Endothelial cell of umbilical vein (primary cell): ENCODE measurements around the gene AMIGO3. TPM values are rescaled to one million over a fixed set of nuclear protein-coding genes. Genes with fewer than 3 reads are reported as not detected.

Experiments
- BruUV-seq: library from RNA; stranded (reverse); fragments of 400-500 nt; replicated peaks from 2 replicates; lab custom pipeline; 2021; lab: Mats Ljungman, UMichigan
- CTCF ChIA-PET: fragments of 300-600, 350-600 bp; sonication (Branson Sonifier 250); formaldehyde crosslinking; loops from one replicate; lab custom pipeline; 2021; ENCODE audit warnings: antibody characterized with exemption, inconsistent platforms; lab: Charles Lee
- POLR2A ChIA-PET: fragments of 300-600, 350-600 bp; sonication (Branson Sonifier 250); formaldehyde crosslinking; loops from one replicate; lab custom pipeline; 2021; ENCODE audit warnings: antibody characterized with exemption, inconsistent platforms; lab: Charles Lee
- DNase-seq: peaks from one replicate; pipeline ENCODE4 v3.0.0-alpha.2; 2011; ENCODE audit warnings: low read depth, low spot score
- FAIRE-seq: peaks from 2 replicates; lab custom pipeline; 2011; peaks lifted over from hg19 to GRCh38; lab: Jason Lieb, UNC
- H2AFZ ChIP-seq: 2 replicates; pipeline ENCODE4 v1.6.0; 2012; ENCODE audit warnings: low read depth, low read length, control low read depth, inconsistent platforms
- H3K27ac ChIP-seq: 2 replicates; pipeline ENCODE4 v1.5.1; 2011; ENCODE audit warnings: low read depth, mild to moderate bottlenecking, control low read depth, low read length, moderate library complexity; ENCODE audit not compliant: insufficient read depth
- H3K27me3 ChIP-seq, 2 experiments: 2 replicates each; pipeline versions ENCODE4 v1.6.0 to v1.6.1; 2011; ENCODE audit warnings: low read length in 2 of 2, mixed read lengths in 1 of 2; ENCODE audit not compliant: control insufficient read depth in 2 of 2, insufficient read depth in 2 of 2
- H3K36me3 ChIP-seq, 2 experiments: 2 replicates in 1 of 2; 3 replicates in 1 of 2; pipeline ENCODE4 v1.5.1; 2011; ENCODE audit warnings: low read length in 2 of 2, mild to moderate bottlenecking in 1 of 2, moderate library complexity in 1 of 2; ENCODE audit not compliant: control insufficient read depth in 2 of 2, insufficient read depth in 2 of 2; ENCODE audit errors: extremely low read depth in 1 of 2
- H3K4me1 ChIP-seq: 3 replicates; pipeline ENCODE4 v1.5.1; 2011; ENCODE audit warnings: mild to moderate bottlenecking, low read length; ENCODE audit not compliant: control insufficient read depth, insufficient read depth; ENCODE audit errors: extremely low read depth
- H3K4me2 ChIP-seq: 2 replicates; pipeline ENCODE4 v1.6.1; 2011; ENCODE audit warnings: low read length, control low read depth, mixed read lengths; ENCODE audit not compliant: insufficient read depth
- H3K4me3 ChIP-seq, 3 experiments: fragments of 200-600 bp in 1 of 3; sonication (generic), shearing (Covaris generic) in 1 of 3; replicated peaks in 1 of 3; 2 replicates each; pipeline ENCODE4 v1.5.1; 2011 to 2016; ENCODE audit warnings: control low read depth in 3 of 3, low read length in 3 of 3, mild to moderate bottlenecking in 2 of 3, inconsistent platforms in 1 of 3, low read depth in 1 of 3, moderate library complexity in 1 of 3; ENCODE audit not compliant: insufficient read depth in 1 of 3
- H3K79me2 ChIP-seq: 2 replicates; pipeline ENCODE4 v1.6.0; 2012; ENCODE audit warnings: low read length, inconsistent platforms; ENCODE audit not compliant: control insufficient read depth, insufficient read depth
- H3K9ac ChIP-seq: replicated peaks from 2 replicates; pipeline ENCODE3; 2011; ENCODE audit warnings: low read length, control low read depth; ENCODE audit not compliant: insufficient read depth; ENCODE audit errors: extremely low read depth
- H3K9me1 ChIP-seq: replicated peaks from 3 replicates; pipeline ENCODE4 v1.6.0; 2011; ENCODE audit warnings: mild to moderate bottlenecking, low read length; ENCODE audit not compliant: control insufficient read depth, insufficient read depth; ENCODE audit errors: extremely low read depth
- H3K9me3 ChIP-seq: replicated peaks from 2 replicates; pipeline ENCODE4 v1.5.1; 2012; ENCODE audit warnings: low read length, inconsistent platforms; ENCODE audit not compliant: control insufficient read depth, insufficient read depth
- H4K20me1 ChIP-seq: replicated peaks from 2 replicates; pipeline ENCODE3; 2011; ENCODE audit warnings: mild to moderate bottlenecking, low read length; ENCODE audit not compliant: control insufficient read depth, insufficient read depth; ENCODE audit errors: extremely low read depth
- CTCF ChIP-seq, 2 donors: IDR thresholded peaks; 1 replicate in 1 of 2; 2 replicates in 1 of 2; pipeline ENCODE4 v1.5.1; 2011; ENCODE audit warnings: low read length in 2 of 2, mild to moderate bottlenecking in 2 of 2, moderate library complexity in 2 of 2, control low read depth in 1 of 2, inconsistent platforms in 1 of 2, low read depth in 1 of 2; ENCODE audit not compliant: insufficient read depth in 1 of 2; ENCODE audit errors: extremely low read depth in 1 of 2
- EZH2 ChIP-seq: IDR thresholded peaks from 2 replicates; pipeline ENCODE4 v1.6.1; 2012; ENCODE audit warnings: borderline replicate concordance, low read depth, mild to moderate bottlenecking, moderate library complexity, low read length, inconsistent platforms; ENCODE audit not compliant: severe bottlenecking
- FOS ChIP-seq: IDR thresholded peaks from 2 replicates; pipeline ENCODE4 v1.6.1; 2011; ENCODE audit warnings: mild to moderate bottlenecking, low read length, moderate library complexity, borderline replicate concordance; ENCODE audit not compliant: insufficient read depth
- GATA2 ChIP-seq: IDR thresholded peaks from 2 replicates; pipeline ENCODE4 v1.7.0; 2011; ENCODE audit warnings: low read depth, mild to moderate bottlenecking, moderate library complexity, mixed read lengths, low read length; ENCODE audit not compliant: insufficient read length, insufficient read depth
- JUN ChIP-seq: IDR thresholded peaks from 2 replicates; pipeline ENCODE4 v1.6.1; 2011; ENCODE audit warnings: borderline replicate concordance, low read depth; ENCODE audit not compliant: insufficient read length, insufficient read depth
- MAX ChIP-seq: IDR thresholded peaks from 2 replicates; pipeline ENCODE4 v1.6.1; 2011; ENCODE audit not compliant: insufficient read depth, insufficient read length
- MYC ChIP-seq: IDR thresholded peaks from one replicate; pipeline ENCODE4 v1.6.1; 2011; ENCODE audit warnings: mild to moderate bottlenecking, low read depth, low read length
- POLR2A ChIP-seq: IDR thresholded peaks from 2 replicates; pipeline ENCODE4 v1.6.1; 2012; ENCODE audit warnings: low read depth, mild to moderate bottlenecking, control low read depth, low read length
- POLR2AphosphoS5 ChIP-seq: IDR thresholded peaks from 2 replicates; pipeline ENCODE4 v1.6.1; 2012; ENCODE audit warnings: low read depth, mild to moderate bottlenecking, control low read depth, low read length, moderate library complexity; ENCODE audit not compliant: insufficient read depth
- dilution Hi-C: fragments of 300-500 bp; cut with MboI; formaldehyde crosslinking; loops from one replicate; pipeline ENCODE4 v1.15.0; 2019; ENCODE audit warnings: low sequenced_read_pairs; ENCODE audit not compliant: extremely low pct_ligation_motif_present
- intact Hi-C: fragments of 100-400 bp; cut with micrococcal nuclease; formaldehyde crosslinking; loops from one replicate; pipeline ENCODE4 v1.10.0; 2022
- polyA plus RNA-seq, 4 experiments: library from polyadenylated mRNA; depleted of rRNA in 3 of 4; stranded (reverse) in 3 of 4; unstranded in 1 of 4; fragments of >200 nt; gene quantifications; 2 replicates each; pipeline versions ENCODE4 v1.2.1 to v1.2.3, GENCODE V29; 2011 to 2012; ENCODE audit warnings: missing spikeins in 1 of 4
- total RNA-seq: library from RNA; stranded (reverse); gene quantifications from 2 replicates; pipeline ENCODE4 v1.2.3, GENCODE V29; 2021

The AMIGO3 gene
- total and polyA plus RNA-seq, 2 donors (not counting 3 experiments of a cell fraction or from before 2014, with no cell fraction given), result 0.21 TPM; not detected in 1

- dilution Hi-C loops, result no loop called here
- no peak overlapping the region for H2AFZ ChIP-seq
- POLR2A ChIA-PET, result no interaction called here
- no peaks in the 10 kb centered on the region for H3K79me2 ChIP-seq
- H3K36me3 ChIP-seq, result peaks cover 0 to 34% of the 10 kb centered on the region in 2 experiments
- no peak overlapping the region for H3K4me3 ChIP-seq
- H3K4me1 ChIP-seq, result peaks cover 5% of the 10 kb centered on the region
- BruUV-seq, result no TSS peak
- CTCF ChIA-PET, result interaction anchor here (0.5 to 3.8 kb wide), 21 partner anchors 8 to 390 kb away, joined by 3 to 27 read pairs (median 3); partner anchors contain the start of genes AMIGO3, MON1A and RBM6
- no peak overlapping the region for H3K4me2 ChIP-seq
- FAIRE-seq, result no peak
- H3K9me1 ChIP-seq, result no peaks in the 10 kb centered on the region
- intact Hi-C loops, result loop anchor here (5.0 kb wide), 1 partner anchor 102 kb away; the partner anchor contains the start of gene INKA1
- H3K9ac ChIP-seq, result no peak overlapping the region
- no peaks in the 10 kb centered on the region for H3K9me3 ChIP-seq
- no peaks in the 10 kb centered on the region for H3K27me3 ChIP-seq
- TF ChIP-seq CTCF (IDR thresholded peaks at IDR 0.05; ENCODE audit: extremely low read depth in 1 of 2, insufficient read depth in 1 of 2, low read depth in 1 of 2, low read length in 2 of 2) (peak in 1 of 2 donors; percentile 6), MAX (no peak)
- H3K27ac ChIP-seq, result no peak overlapping the region
- DNase-seq, result no peak
- H4K20me1 ChIP-seq, result no peaks in the 10 kb centered on the region
Observed at GRCh38 chr3:49700453-49701128, 18.9 kb downstream of the AMIGO3 start.

DNA sequence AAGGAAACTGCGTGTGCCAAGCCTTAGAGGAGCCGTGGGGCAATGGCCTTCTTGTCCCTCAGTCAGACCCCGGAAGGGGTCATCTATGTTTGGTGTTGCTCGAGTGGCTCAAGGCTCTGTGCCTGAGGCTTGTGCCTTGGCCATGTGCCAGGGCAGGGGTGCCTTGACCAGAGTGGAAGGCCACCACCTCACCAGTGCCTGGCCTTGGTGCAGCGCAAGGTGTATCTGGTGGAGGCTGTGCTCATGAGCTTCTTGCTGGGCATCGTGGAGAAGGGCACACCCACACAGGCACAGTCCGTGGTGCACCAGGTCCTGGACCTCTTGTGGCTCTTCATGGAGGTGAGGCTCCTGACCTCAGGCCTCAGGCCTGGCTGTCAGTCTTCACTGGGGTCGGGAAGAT lies 19.5 kb downstream of the AMIGO3 start:
- H2AFZ ChIP-seq, result no peak overlapping the region
- no peak overlapping the region for H3K4me3 ChIP-seq
- dilution Hi-C loops (no loop called here), intact Hi-C loops (loop anchor here (5.0 kb wide), 1 partner anchor 102 kb away; the partner anchor contains the start of gene INKA1)
- no peak overlapping the region for H3K4me2 ChIP-seq
- H4K20me1 ChIP-seq, result no peaks in the 10 kb centered on the region
- no peaks in the 10 kb centered on the region for H3K27me3 ChIP-seq
- H3K9me3 ChIP-seq, result no peaks in the 10 kb centered on the region
- no peak for DNase-seq
- no peaks in the 10 kb centered on the region for H3K9me1 ChIP-seq
- no peak overlapping the region for H3K27ac ChIP-seq
- no peaks in the 10 kb centered on the region for H3K79me2 ChIP-seq
- peaks cover 0 to 33% of the 10 kb centered on the region in 2 experiments for H3K36me3 ChIP-seq
- ChIA-PET POLR2A (no interaction called here), CTCF (interaction anchor here (1.5 kb wide), 1 partner anchor 48 kb away, joined by 4 read pairs; no protein-coding TSS in a partner anchor)
- H3K9ac ChIP-seq, result no peak overlapping the region
- peaks cover 5% of the 10 kb centered on the region for H3K4me1 ChIP-seq
- TF ChIP-seq JUN (no peak), MYC (no peak), MAX (no peak), POLR2AphosphoS5 (no peak), GATA2 (no peak), POLR2A (no peak), EZH2 (no peak), FOS (no peak), CTCF (IDR thresholded peaks at IDR 0.05; ENCODE audit: extremely low read depth in 1 of 2, insufficient read depth in 1 of 2, low read depth in 1 of 2, low read length in 2 of 2) (no peak)
- no TSS peak for BruUV-seq
- FAIRE-seq, result no peak
